Upper lobe of left lung (tissue), 4 donors: ENCODE measurements around the gene SLC25A21.

Source experiments
- CTCF ChIP-seq, 6 experiments: fragments of 450-650 bp in 4 of 6; fragments of 200-600 bp in 2 of 6; sonication (generic) in 2 of 6; IDR thresholded peaks; one replicate each; pipeline ENCODE4 v1.5.1; 2016 to 2019; ENCODE audit warnings: antibody characterized with exemption in 6 of 6
- EP300 ChIP-seq, 4 donors: sonication (generic); formaldehyde crosslinking; IDR thresholded peaks; one replicate each; pipeline ENCODE4 v1.5.1; 2017; ENCODE audit warnings: antibody characterized with exemption in 4 of 4, control low read depth in 2 of 4
- POLR2A ChIP-seq, 4 donors: fragments of 450-650 bp; IDR thresholded peaks; one replicate each; pipeline ENCODE4 v1.5.1; 2016 to 2017; ENCODE audit warnings: antibody characterized with exemption in 4 of 4, mild to moderate bottlenecking in 2 of 4

- no peak for TF ChIP-seq POLR2A (IDR thresholded peaks at IDR 0.05)
- no peak for TF ChIP-seq CTCF (IDR thresholded peaks at IDR 0.05)
- no peak for TF ChIP-seq EP300 (IDR thresholded peaks at IDR 0.05)
Observed at GRCh38 chr14:36756226-36756625, 416.2 kb downstream of the SLC25A21 start.
